Glomerular visceral epithelial cell (primary cell): ENCODE measurements around the gene RGS11.

ENCODE experiments used
- DNase-seq: peaks from one replicate; pipeline ENCODE4 v3.0.0-alpha.2; 2016; ENCODE audit errors: extremely low spot score

RGS11 gene

GRCh38 chr16:229731-230281, 45.9 kb downstream of the RGS11 start:
- DNase-seq = no peak

DNA sequence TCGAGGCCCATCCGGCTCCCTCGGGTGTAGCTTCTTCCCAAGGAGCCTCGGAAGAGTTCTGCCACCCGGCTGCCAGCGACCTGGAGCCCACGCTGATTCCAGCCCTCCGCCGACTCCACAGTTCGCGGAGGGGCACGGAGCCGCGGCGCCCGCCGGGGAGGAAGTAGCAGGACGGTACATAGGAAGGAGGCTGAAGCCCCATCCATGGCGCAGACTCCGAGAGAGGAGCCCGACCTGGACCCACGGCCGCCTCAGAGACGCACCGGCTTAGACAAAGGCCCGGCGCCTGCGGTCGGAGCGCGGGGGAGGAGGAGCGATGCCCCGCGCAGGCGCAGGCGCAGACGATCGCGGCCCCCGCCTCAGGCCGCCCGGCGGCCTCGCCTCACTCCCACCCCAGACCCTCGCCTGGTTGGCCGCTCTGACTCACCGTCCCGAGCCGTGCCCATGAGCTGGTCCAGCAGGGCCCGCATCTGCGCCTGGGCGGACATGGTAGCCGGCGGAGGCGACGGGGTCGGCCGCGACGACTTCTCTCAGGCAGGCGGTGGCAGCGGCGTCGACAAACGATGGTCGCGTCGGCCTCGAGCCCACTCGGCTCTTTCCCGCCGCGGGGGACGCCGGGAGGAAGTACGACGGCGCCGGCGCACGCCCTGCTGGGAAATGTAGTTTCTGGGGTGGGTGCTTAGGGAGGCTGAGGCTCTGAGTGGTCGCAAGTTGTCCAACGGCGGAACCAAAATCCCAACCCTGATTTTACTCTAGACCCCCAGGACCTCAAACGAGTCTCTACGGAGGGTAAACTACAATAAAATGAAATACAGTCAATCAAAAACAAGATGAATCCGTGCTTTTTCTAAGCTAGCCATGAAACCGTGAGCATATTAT, 46.7 kb downstream of the RGS11 start, which contains the start of gene LUC7L:
Gene LUC7L (minus strand): TSS at position 598 of the 879 bp plus-strand sequence. CDS start 110 bp downstream, at position 488.
- DNase-seq = peak; percentile 79

DNA sequence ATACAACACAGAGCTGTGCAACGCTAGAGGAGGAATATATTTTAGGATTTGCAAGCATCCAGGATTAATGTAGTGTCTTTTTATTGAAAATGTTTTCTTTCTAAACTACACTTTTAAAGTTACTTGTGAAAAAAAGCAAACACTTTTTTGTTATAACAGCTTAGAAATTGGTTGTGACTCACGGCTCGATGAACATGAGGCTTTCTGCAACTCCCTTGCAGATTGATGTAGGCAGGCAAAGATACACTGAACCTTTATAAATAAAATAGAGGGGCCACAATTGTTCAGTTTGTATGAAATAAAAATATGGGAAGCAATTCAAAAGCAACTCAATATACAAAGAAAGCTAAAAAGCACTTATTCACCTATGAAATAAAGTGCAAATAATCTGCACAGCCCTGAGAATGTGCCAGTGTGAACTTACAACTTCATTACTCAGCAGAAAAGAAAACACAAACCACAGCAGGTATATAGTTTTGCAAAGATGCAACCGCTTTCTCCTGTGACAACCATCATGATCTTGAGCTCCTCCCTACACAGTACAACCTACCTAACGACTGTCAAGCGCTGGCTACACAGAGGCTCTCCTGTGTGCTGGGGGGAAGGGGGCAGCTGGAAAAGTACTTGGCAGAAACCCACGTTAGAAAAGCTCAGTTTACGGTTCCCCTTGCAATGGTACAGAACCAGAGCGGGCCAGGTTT, 47.4 kb downstream of the RGS11 start:
- no peak for DNase-seq

DNA sequence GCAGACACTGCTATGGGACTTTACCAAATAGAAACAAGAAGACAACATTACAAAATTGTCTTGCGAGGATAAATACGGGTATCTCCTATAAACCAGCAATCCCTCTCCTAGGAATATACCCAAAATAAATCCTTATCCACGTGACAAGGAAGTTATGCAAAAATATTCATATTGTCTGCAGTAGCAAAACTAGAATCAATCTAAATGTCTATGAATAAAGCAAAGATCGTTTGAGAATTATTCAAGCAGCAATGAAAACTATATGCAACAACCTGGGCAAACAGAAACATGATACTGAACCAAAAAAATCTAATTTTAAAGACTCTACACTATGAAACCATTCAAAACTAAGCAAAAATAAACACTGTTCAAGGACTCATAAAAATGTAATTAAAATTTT, 55.7 kb downstream of the RGS11 start:
- no peak for DNase-seq
